ENCODE results near the gene TMEM87B.

GRCh38 chr2:112077814-112078213 lies 22.7 kb downstream of the TMEM87B start:
- TF ChIP-seq, protein P1, sequence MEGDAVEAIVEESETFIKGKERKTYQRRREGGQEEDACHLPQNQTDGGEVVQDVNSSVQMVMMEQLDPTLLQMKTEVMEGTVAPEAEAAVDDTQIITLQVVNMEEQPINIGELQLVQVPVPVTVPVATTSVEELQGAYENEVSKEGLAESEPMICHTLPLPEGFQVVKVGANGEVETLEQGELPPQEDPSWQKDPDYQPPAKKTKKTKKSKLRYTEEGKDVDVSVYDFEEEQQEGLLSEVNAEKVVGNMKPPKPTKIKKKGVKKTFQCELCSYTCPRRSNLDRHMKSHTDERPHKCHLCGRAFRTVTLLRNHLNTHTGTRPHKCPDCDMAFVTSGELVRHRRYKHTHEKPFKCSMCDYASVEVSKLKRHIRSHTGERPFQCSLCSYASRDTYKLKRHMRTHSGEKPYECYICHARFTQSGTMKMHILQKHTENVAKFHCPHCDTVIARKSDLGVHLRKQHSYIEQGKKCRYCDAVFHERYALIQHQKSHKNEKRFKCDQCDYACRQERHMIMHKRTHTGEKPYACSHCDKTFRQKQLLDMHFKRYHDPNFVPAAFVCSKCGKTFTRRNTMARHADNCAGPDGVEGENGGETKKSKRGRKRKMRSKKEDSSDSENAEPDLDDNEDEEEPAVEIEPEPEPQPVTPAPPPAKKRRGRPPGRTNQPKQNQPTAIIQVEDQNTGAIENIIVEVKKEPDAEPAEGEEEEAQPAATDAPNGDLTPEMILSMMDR (IDR thresholded peaks at IDR 0.05) = no peak
- no peak for TF ChIP-seq POLR2A (IDR thresholded peaks at IDR 0.05)
- TF ChIP-seq POLR2AphosphoS5 (IDR thresholded peaks at IDR 0.05) = no peak
